Measurements from ENCODE around the gene JHY. TPM values are rescaled to one million over a fixed set of nuclear protein-coding genes. Genes with fewer than 3 reads are reported as not detected.
A peak's percentile ranks its signal among the peaks of the same experiment; 100 is the strongest.

The JHY gene
- total and polyA plus RNA-seq, 12 donors = 0.84 to 6.8 (median 1.4) TPM

DNA sequence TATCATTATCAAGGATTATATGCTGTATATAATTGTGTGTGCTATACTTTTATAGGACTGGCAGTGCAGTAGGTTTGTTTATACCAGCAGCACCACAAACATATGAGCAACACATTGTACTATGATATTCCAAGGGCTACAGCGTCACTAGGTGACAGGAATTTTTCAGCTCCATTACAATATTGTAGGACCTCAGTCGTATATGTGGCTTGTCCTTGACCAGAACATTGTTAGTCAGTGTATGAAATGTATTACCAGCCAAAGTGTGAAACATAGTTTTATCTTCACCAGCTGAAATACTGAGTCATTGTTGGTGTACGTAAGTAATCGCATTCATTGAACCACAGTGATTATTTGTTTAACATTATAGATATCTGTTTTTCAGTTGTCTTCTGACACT, 20.4 kb downstream of the JHY start:
- peaks cover 0 to 5% of the 10 kb centered on the region in 2 donors for H3K4me1 ChIP-seq (replicated peaks in 1 of 2)
- intact Hi-C loops (cut with DNase I) = no loop called here
- no peaks in the 10 kb centered on the region for H3K36me3 ChIP-seq (replicated peaks in 1 of 2)
- no peak for DNase-seq
- no peak overlapping the region for H3K4me3 ChIP-seq
- no peak overlapping the region for H3K27ac ChIP-seq
- TF ChIP-seq, protein P1, sequence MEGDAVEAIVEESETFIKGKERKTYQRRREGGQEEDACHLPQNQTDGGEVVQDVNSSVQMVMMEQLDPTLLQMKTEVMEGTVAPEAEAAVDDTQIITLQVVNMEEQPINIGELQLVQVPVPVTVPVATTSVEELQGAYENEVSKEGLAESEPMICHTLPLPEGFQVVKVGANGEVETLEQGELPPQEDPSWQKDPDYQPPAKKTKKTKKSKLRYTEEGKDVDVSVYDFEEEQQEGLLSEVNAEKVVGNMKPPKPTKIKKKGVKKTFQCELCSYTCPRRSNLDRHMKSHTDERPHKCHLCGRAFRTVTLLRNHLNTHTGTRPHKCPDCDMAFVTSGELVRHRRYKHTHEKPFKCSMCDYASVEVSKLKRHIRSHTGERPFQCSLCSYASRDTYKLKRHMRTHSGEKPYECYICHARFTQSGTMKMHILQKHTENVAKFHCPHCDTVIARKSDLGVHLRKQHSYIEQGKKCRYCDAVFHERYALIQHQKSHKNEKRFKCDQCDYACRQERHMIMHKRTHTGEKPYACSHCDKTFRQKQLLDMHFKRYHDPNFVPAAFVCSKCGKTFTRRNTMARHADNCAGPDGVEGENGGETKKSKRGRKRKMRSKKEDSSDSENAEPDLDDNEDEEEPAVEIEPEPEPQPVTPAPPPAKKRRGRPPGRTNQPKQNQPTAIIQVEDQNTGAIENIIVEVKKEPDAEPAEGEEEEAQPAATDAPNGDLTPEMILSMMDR (IDR thresholded peaks at IDR 0.05) = no peak
- TF ChIP-seq POLR2A (IDR thresholded peaks at IDR 0.05) = no peak
- 79 to 87% (median 84%) methylated on average over 4 of the region's 4 CpGs for WGBS, 4 donors
- no peaks in the 10 kb centered on the region for H3K9me3 ChIP-seq (replicated peaks in 1 of 3)
- no peaks in the 10 kb centered on the region for H3K27me3 ChIP-seq

DNA sequence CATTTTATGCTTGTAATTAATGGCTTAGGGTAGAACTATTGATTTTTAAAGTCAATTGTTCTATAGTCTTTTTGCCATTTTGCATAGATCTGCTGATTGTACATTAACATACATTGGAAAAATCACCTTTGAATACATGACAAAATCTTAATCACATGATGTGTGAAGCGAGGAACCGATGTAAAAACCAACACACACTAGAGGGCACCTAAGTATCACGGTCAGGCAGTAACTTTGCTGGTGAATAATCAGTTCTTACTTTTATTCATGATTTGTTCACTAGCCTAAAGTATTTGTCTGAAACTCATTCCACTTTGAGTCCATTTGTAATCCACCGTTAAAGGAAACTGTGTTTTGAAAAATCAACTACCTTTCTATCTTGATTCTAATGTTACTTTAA, 28.2 kb downstream of the JHY start:
- no peak overlapping the region for H3K4me3 ChIP-seq
- WGBS, 4 donors = 41 to 53% (median 44%) methylated on average over 4 of the region's 4 CpGs
- intact Hi-C loops (cut with DNase I) = loop anchor here in 1 of 2 donors (5.0 kb wide), 1 partner anchor 112 kb away; no protein-coding TSS in a partner anchor

GRCh38 chr11:122917311-122917710, 34.8 kb downstream of the JHY start:
- H3K9me3 ChIP-seq (replicated peaks in 1 of 3) = no peaks in the 10 kb centered on the region
- no peaks in the 10 kb centered on the region for H3K36me3 ChIP-seq (replicated peaks in 1 of 2)
- DNase-seq = peak in 3 of 7 donors; percentile 9 to 36 (median 28)
- H3K4me1 ChIP-seq (replicated peaks in 1 of 2) = no peaks in the 10 kb centered on the region
- WGBS, 4 donors = 71 to 83% (median 77%) methylated on average over 1 of the region's 1 CpG
- intact Hi-C loops (cut with DNase I) = no loop called here
- no peak overlapping the region for H3K4me3 ChIP-seq
- no peak for TF ChIP-seq POLR2A (IDR thresholded peaks at IDR 0.05)
- TF ChIP-seq, protein P1 (IDR thresholded peaks at IDR 0.05) = no peak
- no peak overlapping the region for H3K27ac ChIP-seq
- H3K27me3 ChIP-seq = no peaks in the 10 kb centered on the region

More for the DNA sequence above, 28.2 kb downstream of the JHY start:
- no peaks in the 10 kb centered on the region for H3K27me3 ChIP-seq
- TF ChIP-seq, protein P1 (IDR thresholded peaks at IDR 0.05) = peak in 5 of 6 experiments; percentile 23 to 43 (median 38)
- no peak for TF ChIP-seq POLR2A (IDR thresholded peaks at IDR 0.05)
- no peaks in the 10 kb centered on the region for H3K4me1 ChIP-seq (replicated peaks in 1 of 2)
- no peak overlapping the region for H3K27ac ChIP-seq
- H3K9me3 ChIP-seq (replicated peaks in 1 of 3) = no peaks in the 10 kb centered on the region
- peak in 1 of 7 donors; percentile 6 for DNase-seq
- no peaks in the 10 kb centered on the region for H3K36me3 ChIP-seq (replicated peaks in 1 of 2)

DNA sequence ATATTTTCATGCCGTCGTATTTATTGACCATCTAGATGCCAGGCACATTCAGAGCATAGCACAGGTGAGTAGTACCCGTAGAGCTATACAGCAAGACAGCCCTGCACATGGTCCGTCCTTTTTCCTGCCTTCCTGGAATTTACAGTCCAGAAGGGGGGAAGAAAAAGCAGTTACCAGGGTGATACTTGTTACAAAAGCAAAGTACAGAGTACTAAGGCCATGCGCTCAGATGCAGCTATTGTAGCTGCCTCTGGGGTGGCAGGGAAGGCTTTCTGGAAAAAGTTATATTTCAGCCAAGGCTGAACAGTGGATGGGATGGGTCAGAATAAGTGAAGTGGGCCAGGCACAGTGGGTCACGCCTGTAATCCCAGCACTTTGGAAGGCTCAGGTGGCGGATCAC, 36.2 kb downstream of the JHY start:
- no peak for DNase-seq
- no peaks in the 10 kb centered on the region for H3K9me3 ChIP-seq (replicated peaks in 1 of 3)
- TF ChIP-seq POLR2A (IDR thresholded peaks at IDR 0.05) = no peak
- TF ChIP-seq, protein P1 (IDR thresholded peaks at IDR 0.05) = no peak
- H3K27me3 ChIP-seq = no peaks in the 10 kb centered on the region
- no peaks in the 10 kb centered on the region for H3K36me3 ChIP-seq (replicated peaks in 1 of 2)
- no peak overlapping the region for H3K4me3 ChIP-seq
- H3K27ac ChIP-seq = no peak overlapping the region
- H3K4me1 ChIP-seq (replicated peaks in 1 of 2) = no peaks in the 10 kb centered on the region
- 83 to 88% (median 85%) methylated on average over 7 of the region's 7 CpGs for WGBS, 4 donors
- intact Hi-C loops (cut with DNase I) = no loop called here

Measured in adrenal gland (tissue), 12 donors.